Measurements from ENCODE around the gene TRAPPC14. TPM values are rescaled to one million over a fixed set of nuclear protein-coding genes. Genes with fewer than 3 reads are reported as not detected.

The TRAPPC14 gene
- total and polyA plus RNA-seq, 2 of the 8 experiments (the other 6 are each of a cell fraction or from before 2014, with no cell fraction given): 11.9 to 22.1 TPM

DNA sequence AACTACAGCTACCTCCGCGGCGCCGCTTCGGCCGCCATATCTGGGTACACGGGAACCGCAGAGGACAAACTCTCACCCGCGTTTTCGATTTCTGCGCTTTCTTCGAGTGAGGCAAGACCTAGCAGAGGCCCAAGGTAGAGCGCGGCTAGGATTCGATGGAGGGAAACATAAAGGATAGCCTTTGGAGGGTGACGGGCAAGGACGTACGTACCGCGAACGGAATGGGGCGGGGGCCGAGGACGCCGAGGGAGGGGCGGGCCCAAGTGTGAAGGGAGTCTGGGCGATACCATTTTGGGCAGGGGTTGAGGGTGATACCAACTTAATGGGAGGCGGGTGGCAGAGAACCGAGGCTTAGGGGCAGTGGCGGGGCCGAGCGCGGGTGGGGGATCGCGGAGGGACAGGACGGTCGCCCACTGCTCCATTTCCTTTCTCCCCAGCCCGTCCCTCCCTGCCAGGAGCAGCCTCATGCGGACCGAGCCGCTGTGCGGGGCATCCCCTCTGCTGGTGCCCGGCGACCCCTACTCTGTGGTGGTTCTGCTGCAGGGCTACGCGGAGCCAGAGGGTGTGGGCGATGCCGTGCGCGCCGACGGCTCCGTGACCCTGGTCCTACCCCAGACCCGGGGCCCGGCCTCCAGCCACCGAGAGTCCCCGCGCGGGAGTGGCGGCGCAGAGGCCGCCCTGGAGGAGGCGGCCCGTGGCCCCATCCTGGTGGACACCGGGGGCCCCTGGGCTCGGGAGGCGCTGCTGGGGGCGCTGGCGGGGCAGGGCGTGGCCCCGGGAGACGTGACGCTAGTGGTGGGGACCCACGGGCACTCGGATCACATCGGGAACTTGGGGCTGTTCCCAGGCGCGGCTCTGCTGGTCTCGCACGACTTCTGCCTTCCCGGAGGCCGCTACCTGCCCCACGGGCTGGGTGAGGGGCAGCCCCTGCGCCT is 31.3 kb downstream of the TRAPPC14 start, which contains the start of gene MBLAC1:
Gene MBLAC1, plus strand, starts transcription at position 37 of the 935 bp plus-strand sequence. Its CDS starts 429 bp downstream, at position 466.
- H2AFZ ChIP-seq (ENCODE audit: low read length): peak within 1 kb of the TSS; percentile 72; the same call in 1 of the 2 replicates
- 3% methylated on average over 62 of the region's 85 CpGs; no CpG with 5 or more reads in 1 of the 2 experiments for WGBS, 2 experiments (ENCODE audit: extremely low coverage in 1 of 2, insufficient coverage in 1 of 2, insufficient read length in 1 of 2, insufficient replicate concordance in 2 of 2, low coverage in 1 of 2, low lambda C conversion rate in 2 of 2, missing lambda C conversion rate in 1 of 2)
- CTCF ChIA-PET (ENCODE audit: partially characterized antibody): interaction anchor here (0.7 to 9.0 kb wide), 8 partner anchors 14 to 442 kb away, joined by 3 to 108 read pairs (median 6); partner anchors contain the start of genes AP4M1, GAL3ST4, LAMTOR4 and MCM7
- TF ChIP-seq KDM5A (IDR thresholded peaks at IDR 0.05; ENCODE audit: low read length) (no peak), RAD21 (IDR thresholded peaks at IDR 0.05 in 1 of 2, conservative IDR thresholded peaks at IDR 0.05 in 1 of 2; ENCODE audit: low read depth in 2 of 2, low read length in 2 of 2) (no peak), BCL11A (IDR thresholded peaks at IDR 0.05; ENCODE audit: low read depth in 2 of 2, low read length in 2 of 2) (no peak), SP4 (IDR thresholded peaks at IDR 0.05; ENCODE audit: low read length) (peak; percentile 71; the same call in 1 of the 2 replicates), SUZ12 (IDR thresholded peaks at IDR 0.05; ENCODE audit: low read length) (no peak; the same call in 1 of the 2 replicates), NRF1 (IDR thresholded peaks at IDR 0.05; ENCODE audit: low read depth, low read length) (no peak), GTF2F1 (IDR thresholded peaks at IDR 0.05; ENCODE audit: borderline replicate concordance, low read depth, low read length) (no peak), SAP30 (IDR thresholded peaks at IDR 0.05; ENCODE audit: insufficient read depth, insufficient replicate concordance, low read length) (no peak), SIN3A (conservative IDR thresholded peaks at IDR 0.05 in 1 of 2, IDR thresholded peaks at IDR 0.05 in 1 of 2; ENCODE audit: low read depth in 1 of 2, low read length in 2 of 2) (peak in 1 of 2 experiments; percentile 85; a peak in 2 of 4 replicates)

More for the DNA sequence above, 31.3 kb downstream of the TRAPPC14 start, which contains the start of gene MBLAC1:
- Histone ChIP-seq H3K36me3 (ENCODE audit: control insufficient read depth in 2 of 4, insufficient read depth in 4 of 4, low read length in 3 of 4) (no peaks in the 10 kb centered on the region), H3K27ac (ENCODE audit: low read depth, low read length) (peak within 1 kb of the TSS; percentile 90), H2AK5ac (ENCODE audit: low read depth, low read length) (no peak within 1 kb of the TSS), H4K8ac (ENCODE audit: extremely low read depth, insufficient read depth, low read length) (peak within 1 kb of the TSS; percentile 73), H4K5ac (ENCODE audit: insufficient read length, low read depth, low read length) (peak within 1 kb of the TSS; percentile 96), H3K14ac (ENCODE audit: insufficient read length) (no peak within 1 kb of the TSS), H3K4me2 (ENCODE audit: insufficient read depth in 1 of 2, low read depth in 2 of 2, low read length in 2 of 2) (peak within 1 kb of the TSS; percentile 74 to 90), H3K4me1 (replicated peaks in 1 of 4; ENCODE audit: control insufficient read depth in 3 of 4, insufficient read depth in 4 of 4, low read length in 3 of 4) (peaks cover 0 to 8% (median 0%) of the 10 kb centered on the region in 4 experiments; a peak in 1 of 7 replicates), H3K23ac (ENCODE audit: insufficient read length) (no peak within 1 kb of the TSS), H2BK120ac (replicated peaks; ENCODE audit: low read depth, low read length) (peak within 1 kb of the TSS; percentile 78), H3K56ac (replicated peaks; ENCODE audit: insufficient read length, low read depth, low read length) (peak within 1 kb of the TSS; percentile 97), H2BK15ac (ENCODE audit: low read length) (peak within 1 kb of the TSS; percentile 40; the same call in 1 of the 2 replicates), H2BK20ac (ENCODE audit: low read length) (no peak within 1 kb of the TSS), H3K79me2 (ENCODE audit: control insufficient read depth in 1 of 2, insufficient read depth in 2 of 2, low read length in 2 of 2) (no peaks in the 10 kb centered on the region; a peak in 1 of 4 replicates), H2BK12ac (ENCODE audit: low read depth, low read length) (peak within 1 kb of the TSS; percentile 95; the same call in 1 of the 2 replicates), H3K4me3 (ENCODE audit: extremely low read depth in 1 of 4, insufficient read depth in 2 of 4, low read depth in 3 of 4, low read length in 4 of 4) (peak within 1 kb of the TSS; percentile 84 to 90 (median 88)), H4K20me1 (replicated peaks in 1 of 2; ENCODE audit: control insufficient read depth in 1 of 2, insufficient read depth in 2 of 2, low read length in 2 of 2) (no peaks in the 10 kb centered on the region), H3K4ac (replicated peaks; ENCODE audit: insufficient read length, low read depth, low read length) (peak within 1 kb of the TSS; percentile 91), H3K79me1 (ENCODE audit: low read depth, low read length) (no peaks in the 10 kb centered on the region), H3K18ac (ENCODE audit: extremely low read depth, low read length) (peak within 1 kb of the TSS; percentile 99), H3K23me2 (ENCODE audit: low read depth, low read length) (peaks cover 8% of the 10 kb centered on the region; the same call in 1 of the 2 replicates), H3K27me3 (replicated peaks in 1 of 4; ENCODE audit: control insufficient read depth in 3 of 4, extremely low read depth in 1 of 4, insufficient read depth in 3 of 4, low read length in 3 of 4) (peaks cover 0 to 11% (median 0%) of the 10 kb centered on the region in 4 experiments; a peak in 2 of 7 replicates), H3K9ac (replicated peaks in 1 of 4; ENCODE audit: extremely low read depth in 1 of 4, low read depth in 3 of 4, low read length in 3 of 4) (peak within 1 kb of the TSS; percentile 77 to 93 (median 91)), H4K91ac (replicated peaks; ENCODE audit: insufficient read length, low read length) (peak within 1 kb of the TSS; percentile 98), H3K9me3 (ENCODE audit: insufficient read depth in 2 of 2, low read depth in 1 of 2, low read length in 1 of 2) (no peaks in the 10 kb centered on the region), H2BK5ac (ENCODE audit: low read depth, low read length) (peak within 1 kb of the TSS; percentile 98)
- DNase-seq (ENCODE audit: low read depth in 1 of 2, low spot score in 2 of 2) (peak in 1 of 2 experiments; percentile 94), FAIRE-seq (no peak)
- POLR2A ChIA-PET (ENCODE audit: partially characterized antibody): interaction anchor here (0.6 to 19.1 kb wide), 29 partner anchors 9 to 302 kb away, joined by 3 to 414 read pairs (median 4); partner anchors contain the start of genes AP4M1, COPS6, GAL3ST4 and GPC2

All from H1 (cell line).